COLO668 (cell line): ENCODE data around the gene ZNF140.

Source experiments
- DNase-seq: peaks from one replicate; lab custom pipeline; 2025; ENCODE audit not compliant: unreplicated experiment; lab: John Stamatoyannopoulos, UW

The ZNF140 gene

GRCh38 chr12:133130038-133130807 is 49.5 kb downstream of the ZNF140 start, which contains the start of the genes ZNF10 and ZNF891:
Gene ZNF10, plus strand, starts transcription at chr12:133130627. Its CDS starts 13,866 bp downstream, at chr12:133144493.
Gene ZNF891, minus strand, starts transcription at chr12:133130274. Its CDS starts 8,356 bp downstream, at chr12:133121918.
- DNase-seq = peak; percentile 94

- DNase-seq = peak; percentile 38
These were observed 50.0 kb downstream of the ZNF140 start for GRCh38 chr12:133130808-133131128.

- no peak for DNase-seq
These were observed 55.0 kb downstream of the ZNF140 start for GRCh38 chr12:133135747-133136146.

- no peak for DNase-seq
These were observed 65.3 kb downstream of the ZNF140 start for GRCh38 chr12:133145981-133146380.

GRCh38 chr12:133156125-133156690 is 75.5 kb downstream of the ZNF140 start:
- DNase-seq = no peak
